ENCODE measurements around the gene SST.
"Not testable (repeated sequence)": the region's sequence is repeated elsewhere in the genome, so short reads cannot be mapped to it uniquely, and the experiment has no call there.

SST gene

GRCh38 chr3:187696021-187696420, 25.8 kb upstream of the SST start:
- Mint-ChIP-seq H3K4me3 (no peak overlapping the region), H3K27me3 (peaks cover 24 to 34% of the 10 kb centered on the region in 2 donors), H3K9me3 (no peaks in the 10 kb centered on the region), H3K4me1 (no peaks in the 10 kb centered on the region), H3K36me3 (no peaks in the 10 kb centered on the region), H3K27ac (no peak overlapping the region)
- no peak for ATAC-seq (replicated peaks)
- DNase-seq: no peak

- no peaks in the 10 kb centered on the region for H3K9me3 Mint-ChIP-seq
- no peak overlapping the region for H3K27ac Mint-ChIP-seq
- no peak for DNase-seq
- no peak for ATAC-seq (replicated peaks)
- peaks cover 24 to 37% of the 10 kb centered on the region in 2 donors for H3K27me3 Mint-ChIP-seq
- H3K4me3 Mint-ChIP-seq: no peak overlapping the region
- H3K4me1 Mint-ChIP-seq: no peaks in the 10 kb centered on the region
- H3K36me3 Mint-ChIP-seq: no peaks in the 10 kb centered on the region
Observed at GRCh38 chr3:187695449-187695848, 25.3 kb upstream of the SST start.

- Mint-ChIP-seq H3K27ac (no peak overlapping the region), H3K4me3 (no peak overlapping the region), H3K4me1 (no peaks in the 10 kb centered on the region), H3K27me3 (peaks cover 24 to 35% of the 10 kb centered on the region in 2 donors), H3K9me3 (no peaks in the 10 kb centered on the region), H3K36me3 (no peaks in the 10 kb centered on the region)
- no peak for ATAC-seq (replicated peaks)
- no peak for DNase-seq
Observed at GRCh38 chr3:187694801-187695200, 24.6 kb upstream of the SST start.

GRCh38 chr3:187693431-187693830, 23.2 kb upstream of the SST start:
- Mint-ChIP-seq H3K4me3 (no peak overlapping the region), H3K27me3 (peaks cover 28 to 38% of the 10 kb centered on the region in 2 donors), H3K36me3 (no peaks in the 10 kb centered on the region), H3K4me1 (no peaks in the 10 kb centered on the region), H3K9me3 (no peaks in the 10 kb centered on the region), H3K27ac (no peak overlapping the region)
- ATAC-seq (replicated peaks) (no peak), DNase-seq (no peak)

- H3K4me1 Mint-ChIP-seq: no peaks in the 10 kb centered on the region
- no peak for DNase-seq
Observed at GRCh38 chr3:187689984-187690383, 19.8 kb upstream of the SST start.

GRCh38 chr3:187686621-187687273, 16.6 kb upstream of the SST start:
- ATAC-seq (replicated peaks) (no peak), DNase-seq (no peak)
- Mint-ChIP-seq H3K4me1 (no peaks in the 10 kb centered on the region), H3K4me3 (no peak overlapping the region), H3K36me3 (no peaks in the 10 kb centered on the region), H3K9me3 (peaks cover 5% of the 10 kb centered on the region in 2 donors), H3K27me3 (peaks cover 14 to 18% of the 10 kb centered on the region in 2 donors), H3K27ac (no peak overlapping the region)

More at GRCh38 chr3:187689984-187690383, 19.8 kb upstream of the SST start:
- Mint-ChIP-seq H3K27ac (no peak overlapping the region), H3K4me3 (no peak overlapping the region), H3K36me3 (no peaks in the 10 kb centered on the region), H3K27me3 (peaks cover 21 to 26% of the 10 kb centered on the region in 2 donors), H3K9me3 (peaks cover 5% of the 10 kb centered on the region in 2 donors)
- ATAC-seq (replicated peaks): no peak

- no peak overlapping the region for H3K27ac Mint-ChIP-seq
- H3K4me3 Mint-ChIP-seq: no peak overlapping the region
- H3K9me3 Mint-ChIP-seq: peaks cover 5% of the 10 kb centered on the region in 2 donors
- DNase-seq: no peak
- no peaks in the 10 kb centered on the region for H3K4me1 Mint-ChIP-seq
- ATAC-seq (replicated peaks): no peak
- peaks cover 10 to 14% of the 10 kb centered on the region in 2 donors for H3K27me3 Mint-ChIP-seq
- no peaks in the 10 kb centered on the region for H3K36me3 Mint-ChIP-seq
Observed at GRCh38 chr3:187685948-187686347, 15.8 kb upstream of the SST start.

- peaks cover 18 to 23% of the 10 kb centered on the region in 2 donors for H3K27me3 Mint-ChIP-seq
- H3K4me1 Mint-ChIP-seq: no peaks in the 10 kb centered on the region
- H3K4me3 Mint-ChIP-seq: no peak overlapping the region
- DNase-seq: no peak
- no peaks in the 10 kb centered on the region for H3K36me3 Mint-ChIP-seq
- peaks cover 5% of the 10 kb centered on the region in 2 donors for H3K9me3 Mint-ChIP-seq
- H3K27ac Mint-ChIP-seq: no peak overlapping the region
- peak in 1 of 2 donors; percentile 23 for ATAC-seq (replicated peaks)
Observed at GRCh38 chr3:187684880-187685279, 14.7 kb upstream of the SST start.

- Mint-ChIP-seq H3K4me1 (peaks cover 4% of the 10 kb centered on the region in 2 donors), H3K36me3 (no peaks in the 10 kb centered on the region), H3K9me3 (peaks cover 5% of the 10 kb centered on the region in 2 donors), H3K27me3 (peaks cover 22 to 27% of the 10 kb centered on the region in 2 donors), H3K27ac (no peak overlapping the region), H3K4me3 (no peak overlapping the region)
- DNase-seq (no peak), ATAC-seq (replicated peaks) (no peak)
Observed at GRCh38 chr3:187684444-187684843, 14.2 kb upstream of the SST start.

- H3K27ac Mint-ChIP-seq; H3K4me1 Mint-ChIP-seq; H3K4me3 Mint-ChIP-seq; DNase-seq; H3K9me3 Mint-ChIP-seq; ATAC-seq (replicated peaks); H3K36me3 Mint-ChIP-seq: not testable (repeated sequence)
- H3K27me3 Mint-ChIP-seq: peaks cover 32 to 33% of the 10 kb centered on the region in 2 donors
Observed at GRCh38 chr3:187681756-187682155, 11.6 kb upstream of the SST start.

GRCh38 chr3:187679638-187680396, 9.6 kb upstream of the SST start:
- no peak overlapping the region for H3K4me3 Mint-ChIP-seq
- peak; percentile 48 for DNase-seq
- no peaks in the 10 kb centered on the region for H3K9me3 Mint-ChIP-seq
- peaks cover 4 to 6% of the 10 kb centered on the region in 2 donors for H3K4me1 Mint-ChIP-seq
- peak; percentile 73 to 83 for ATAC-seq (replicated peaks)
- H3K27ac Mint-ChIP-seq: peak overlapping the region; percentile 56
- peaks cover 37 to 45% of the 10 kb centered on the region in 2 donors for H3K27me3 Mint-ChIP-seq
- H3K36me3 Mint-ChIP-seq: no peaks in the 10 kb centered on the region

- ATAC-seq (replicated peaks): peak; percentile 60 to 72
Observed at GRCh38 chr3:187678726-187679268, 8.6 kb upstream of the SST start.

GRCh38 chr3:187677604-187678003, 7.4 kb upstream of the SST start:
- ATAC-seq (replicated peaks): no peak
- no peak overlapping the region for H3K27ac Mint-ChIP-seq
- no peaks in the 10 kb centered on the region for H3K9me3 Mint-ChIP-seq
- no peaks in the 10 kb centered on the region for H3K36me3 Mint-ChIP-seq
- H3K4me1 Mint-ChIP-seq: peaks cover 4 to 6% of the 10 kb centered on the region in 2 donors
- peaks cover 42 to 57% of the 10 kb centered on the region in 2 donors for H3K27me3 Mint-ChIP-seq
- DNase-seq: no peak
- H3K4me3 Mint-ChIP-seq: no peak overlapping the region

More at GRCh38 chr3:187678726-187679268, 8.6 kb upstream of the SST start:
- no peak overlapping the region for H3K27ac Mint-ChIP-seq
- no peaks in the 10 kb centered on the region for H3K36me3 Mint-ChIP-seq
- peaks cover 4 to 6% of the 10 kb centered on the region in 2 donors for H3K4me1 Mint-ChIP-seq
- no peak overlapping the region for H3K4me3 Mint-ChIP-seq
- DNase-seq: peak; percentile 29
- H3K9me3 Mint-ChIP-seq: no peaks in the 10 kb centered on the region
- peaks cover 46 to 53% of the 10 kb centered on the region in 2 donors for H3K27me3 Mint-ChIP-seq

GRCh38 chr3:187673012-187673411, 2.8 kb upstream of the SST start:
- no peak overlapping the region for H3K27ac Mint-ChIP-seq
- peaks cover 48 to 63% of the 10 kb centered on the region in 2 donors for H3K27me3 Mint-ChIP-seq

More at GRCh38 chr3:187673012-187673411, 2.8 kb upstream of the SST start:
- Mint-ChIP-seq H3K36me3 (no peaks in the 10 kb centered on the region), H3K4me3 (no peak overlapping the region), H3K4me1 (peaks cover 0 to 1% of the 10 kb centered on the region in 2 donors), H3K9me3 (no peaks in the 10 kb centered on the region)
- ATAC-seq (replicated peaks): no peak
- no peak for DNase-seq

Data from stimulated activated naive B cell treated with anti-CD40 and anti-IgM and Interleukin-4, amounts not matched to agents 10 μg/mL and 1 μg/mL and 100 μg/mL, for 72 hours (primary cell).